Measurements from ENCODE around the gene CIAPIN1.
"Not testable (repeated sequence)": the region's sequence is repeated elsewhere in the genome, so short reads cannot be mapped to it uniquely, and the experiment has no call there.

CIAPIN1 gene

GRCh38 chr16:57444711-57445110 is 2.5 kb downstream of the CIAPIN1 start:
- no peak for DNase-seq (ENCODE audit: low read depth in 1 of 2, low spot score in 1 of 2)

- not testable (repeated sequence) for DNase-seq (ENCODE audit: low read depth in 1 of 2, low spot score in 1 of 2)
Observed at GRCh38 chr16:57440551-57440950, 6.6 kb downstream of the CIAPIN1 start.

GRCh38 chr16:57439947-57440346 is 7.2 kb downstream of the CIAPIN1 start:
- DNase-seq (ENCODE audit: low read depth in 1 of 2, low spot score in 1 of 2), result not testable (repeated sequence)

- DNase-seq (ENCODE audit: low read depth in 1 of 2, low spot score in 1 of 2), result no peak
Observed at GRCh38 chr16:57435838-57436237, 11.3 kb downstream of the CIAPIN1 start.

GRCh38 chr16:57434003-57434402 is 13.2 kb downstream of the CIAPIN1 start:
- DNase-seq (ENCODE audit: low read depth in 1 of 2, low spot score in 1 of 2), result no peak

- no peak for DNase-seq (ENCODE audit: low read depth in 1 of 2, low spot score in 1 of 2)
Observed at GRCh38 chr16:57432989-57433388, 14.2 kb downstream of the CIAPIN1 start.

GRCh38 chr16:57432505-57432904 is 14.7 kb downstream of the CIAPIN1 start:
- DNase-seq (ENCODE audit: low read depth in 1 of 2, low spot score in 1 of 2), result no peak

GRCh38 chr16:57430955-57431354 is 16.2 kb downstream of the CIAPIN1 start:
- DNase-seq (ENCODE audit: low read depth in 1 of 2, low spot score in 1 of 2), result no peak

- no peak for DNase-seq (ENCODE audit: low read depth in 1 of 2, low spot score in 1 of 2)
Observed at GRCh38 chr16:57427824-57428223, 19.4 kb downstream of the CIAPIN1 start.

- no peak for DNase-seq (ENCODE audit: low read depth in 1 of 2, low spot score in 1 of 2)
Observed at GRCh38 chr16:57427307-57427706, 19.9 kb downstream of the CIAPIN1 start.

GRCh38 chr16:57426356-57426755 is 20.8 kb downstream of the CIAPIN1 start:
- DNase-seq (ENCODE audit: low read depth in 1 of 2, low spot score in 1 of 2), result no peak

- no peak for DNase-seq (ENCODE audit: low read depth in 1 of 2, low spot score in 1 of 2)
Observed at GRCh38 chr16:57424583-57424982, 22.6 kb downstream of the CIAPIN1 start.

GRCh38 chr16:57423152-57423551 is 24.0 kb downstream of the CIAPIN1 start:
- no peak for DNase-seq (ENCODE audit: low read depth in 1 of 2, low spot score in 1 of 2)

GRCh38 chr16:57422026-57422944 is 24.9 kb downstream of the CIAPIN1 start:
- no peak for DNase-seq (ENCODE audit: low read depth in 1 of 2, low spot score in 1 of 2)

- no peak for DNase-seq (ENCODE audit: low read depth in 1 of 2, low spot score in 1 of 2)
Observed at GRCh38 chr16:57419506-57419905, 27.7 kb downstream of the CIAPIN1 start.

- DNase-seq (ENCODE audit: low read depth in 1 of 2, low spot score in 1 of 2), result no peak
Observed at GRCh38 chr16:57416084-57416483, 31.1 kb downstream of the CIAPIN1 start.

- DNase-seq (ENCODE audit: low read depth in 1 of 2, low spot score in 1 of 2), result no peak
Observed at GRCh38 chr16:57413733-57414132, 33.5 kb downstream of the CIAPIN1 start.

- no peak for DNase-seq (ENCODE audit: low read depth in 1 of 2, low spot score in 1 of 2)
Observed at GRCh38 chr16:57413301-57413730, 33.9 kb downstream of the CIAPIN1 start.

- no peak for DNase-seq (ENCODE audit: low read depth in 1 of 2, low spot score in 1 of 2)
Observed at GRCh38 chr16:57412584-57412983, 34.6 kb downstream of the CIAPIN1 start.

- no peak for DNase-seq (ENCODE audit: low read depth in 1 of 2, low spot score in 1 of 2)
Observed at GRCh38 chr16:57411362-57411976, 35.7 kb downstream of the CIAPIN1 start.

- no peak for DNase-seq (ENCODE audit: low read depth in 1 of 2, low spot score in 1 of 2)
Observed at GRCh38 chr16:57409870-57410587, 37.2 kb downstream of the CIAPIN1 start.

GRCh38 chr16:57409065-57409464 is 38.1 kb downstream of the CIAPIN1 start:
- DNase-seq (ENCODE audit: low read depth in 1 of 2, low spot score in 1 of 2), result no peak
